ENCODE results near the gene BUD31.
"Not testable (repeated sequence)": the region's sequence is repeated elsewhere in the genome, so short reads cannot be mapped to it uniquely, and the experiment has no call there.

BUD31 gene

GRCh38 chr7:99380823-99381663 is 27.7 kb upstream of the BUD31 start:
- DNase-seq = peak; percentile 75

- no peak for DNase-seq
Measured at GRCh38 chr7:99381664-99382075, 27.1 kb upstream of the BUD31 start.

- DNase-seq = no peak
Measured at GRCh38 chr7:99383203-99383602, 25.6 kb upstream of the BUD31 start.

- DNase-seq = no peak
Measured at GRCh38 chr7:99383791-99384370, 24.9 kb upstream of the BUD31 start.

GRCh38 chr7:99384523-99384922 is 24.2 kb upstream of the BUD31 start:
- no peak for DNase-seq

- no peak for DNase-seq
Measured at GRCh38 chr7:99385564-99385963, 23.2 kb upstream of the BUD31 start.

- no peak for DNase-seq
Measured at GRCh38 chr7:99386584-99387238, 22.1 kb upstream of the BUD31 start.

- DNase-seq = not testable (repeated sequence)
Measured at GRCh38 chr7:99387239-99387635, 21.5 kb upstream of the BUD31 start.

GRCh38 chr7:99387912-99388311 is 20.9 kb upstream of the BUD31 start:
- no peak for DNase-seq

GRCh38 chr7:99389772-99390171 is 19.0 kb upstream of the BUD31 start:
- no peak for DNase-seq

- DNase-seq = no peak
Measured at GRCh38 chr7:99390941-99391602, 17.7 kb upstream of the BUD31 start.

GRCh38 chr7:99392046-99392445 is 16.7 kb upstream of the BUD31 start:
- no peak for DNase-seq

GRCh38 chr7:99392659-99393354 is 16.0 kb upstream of the BUD31 start:
- peak; percentile 68 for DNase-seq

GRCh38 chr7:99393355-99394187 is 15.2 kb upstream of the BUD31 start:
- DNase-seq = no peak

GRCh38 chr7:99394188-99394502 is 14.6 kb upstream of the BUD31 start:
- no peak for DNase-seq

GRCh38 chr7:99395616-99396327 is 13.0 kb upstream of the BUD31 start:
- no peak for DNase-seq

GRCh38 chr7:99396418-99397296 is 12.1 kb upstream of the BUD31 start:
- DNase-seq = no peak

GRCh38 chr7:99397297-99397983 is 11.3 kb upstream of the BUD31 start:
- DNase-seq = no peak

GRCh38 chr7:99398891-99399445 is 9.8 kb upstream of the BUD31 start:
- DNase-seq = no peak

Measured in activated T-cell treated with anti-CD3 and anti-CD28 coated beads for 4 hours (primary cell).